ENCODE data around the gene RPA3. TPM values are rescaled to one million over a fixed set of nuclear protein-coding genes. Genes with fewer than 3 reads are reported as not detected.
A peak's percentile ranks its signal among the peaks of the same experiment; 100 is the strongest.

The RPA3 gene
- total RNA-seq, 1 donor from 2014 or later = 110 TPM

DNA sequence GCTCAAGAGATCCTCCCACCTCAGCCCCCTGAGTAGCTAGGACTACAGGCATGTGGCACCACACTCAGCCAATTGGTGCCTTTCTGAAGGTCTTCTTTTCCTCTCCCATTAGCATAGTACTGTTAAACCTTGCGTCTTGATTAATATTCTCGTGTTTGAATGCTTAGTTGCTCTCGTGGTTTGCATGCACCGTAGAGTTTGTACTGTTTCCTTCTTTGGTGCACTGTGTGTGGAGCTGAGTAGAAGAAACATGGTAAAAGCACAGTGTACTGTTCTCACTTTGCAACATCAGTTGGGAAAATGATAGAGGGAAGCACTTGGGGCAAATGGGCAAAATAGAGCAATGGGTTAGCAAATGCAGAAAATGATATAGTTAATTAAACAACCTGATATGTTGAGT, 27.6 kb upstream of the RPA3 start:
- intact Hi-C loops (cut with micrococcal nuclease) = no loop called here
- no peak overlapping the region for H3K27ac Mint-ChIP-seq
- H3K4me1 Mint-ChIP-seq (ENCODE audit: low read depth) = peaks cover 7% of the 10 kb centered on the region
- no peaks in the 10 kb centered on the region for H3K27me3 Mint-ChIP-seq (ENCODE audit: insufficient read depth)
- H3K4me3 Mint-ChIP-seq = no peak overlapping the region
- no peaks in the 10 kb centered on the region for H3K9me3 Mint-ChIP-seq
- no peaks in the 10 kb centered on the region for H3K36me3 Mint-ChIP-seq (ENCODE audit: low read depth)
- no peak for DNase-seq (ENCODE audit: low spot score)

DNA sequence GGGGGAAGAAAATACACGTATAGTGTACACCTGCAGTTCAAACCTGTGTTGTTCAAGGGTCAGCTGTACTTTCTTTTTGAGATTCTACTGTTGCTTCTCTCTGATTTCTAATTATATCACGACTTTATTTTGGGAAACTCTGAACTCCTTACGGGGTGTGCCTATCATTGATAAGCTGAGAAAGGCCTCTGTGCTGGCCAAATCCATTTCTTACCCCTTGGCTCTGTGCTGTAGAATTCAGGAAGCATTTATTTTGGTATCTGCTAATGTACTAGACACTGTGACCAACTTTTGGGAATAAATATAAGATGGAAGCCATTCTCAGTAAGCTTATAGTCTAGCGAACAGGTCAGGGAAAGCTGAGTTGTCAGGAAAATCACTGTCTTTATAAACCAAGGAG, 26.9 kb upstream of the RPA3 start:
- Mint-ChIP-seq H3K27ac (no peak overlapping the region), H3K27me3 (ENCODE audit: insufficient read depth) (no peaks in the 10 kb centered on the region), H3K9me3 (no peaks in the 10 kb centered on the region), H3K4me3 (no peak overlapping the region), H3K4me1 (ENCODE audit: low read depth) (peaks cover under 1% of the 10 kb centered on the region), H3K36me3 (ENCODE audit: low read depth) (no peaks in the 10 kb centered on the region)
- intact Hi-C loops (cut with micrococcal nuclease) = no loop called here
- DNase-seq (ENCODE audit: low spot score) = no peak

DNA sequence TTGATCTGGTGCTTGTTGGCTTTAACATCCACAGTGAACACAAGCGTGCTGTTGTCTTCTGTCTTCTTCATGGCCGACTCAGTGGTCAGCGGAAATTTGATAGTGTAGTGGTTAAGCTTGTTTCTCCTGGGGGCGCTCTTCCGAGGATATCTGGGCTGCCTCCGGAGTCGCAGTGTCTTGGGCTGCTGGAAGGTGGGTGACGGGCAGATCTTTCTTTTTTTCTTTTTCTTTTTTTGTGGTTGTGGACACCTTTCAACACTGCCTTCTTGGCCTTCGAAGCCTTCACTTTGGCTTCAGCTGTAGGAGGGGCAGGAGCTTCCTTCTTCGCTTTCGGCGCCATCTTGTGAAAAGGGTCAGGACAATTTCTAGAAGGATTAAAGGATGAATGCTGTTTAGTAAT, 23.8 kb upstream of the RPA3 start:
- intact Hi-C loops (cut with micrococcal nuclease) = no loop called here
- H3K4me1 Mint-ChIP-seq (ENCODE audit: low read depth) = peaks cover 18% of the 10 kb centered on the region
- peaks cover 3% of the 10 kb centered on the region for H3K36me3 Mint-ChIP-seq (ENCODE audit: low read depth)
- H3K9me3 Mint-ChIP-seq = no peaks in the 10 kb centered on the region
- no peak overlapping the region for H3K27ac Mint-ChIP-seq
- H3K4me3 Mint-ChIP-seq = no peak overlapping the region
- DNase-seq (ENCODE audit: low spot score) = no peak
- H3K27me3 Mint-ChIP-seq (ENCODE audit: insufficient read depth) = no peaks in the 10 kb centered on the region

DNA sequence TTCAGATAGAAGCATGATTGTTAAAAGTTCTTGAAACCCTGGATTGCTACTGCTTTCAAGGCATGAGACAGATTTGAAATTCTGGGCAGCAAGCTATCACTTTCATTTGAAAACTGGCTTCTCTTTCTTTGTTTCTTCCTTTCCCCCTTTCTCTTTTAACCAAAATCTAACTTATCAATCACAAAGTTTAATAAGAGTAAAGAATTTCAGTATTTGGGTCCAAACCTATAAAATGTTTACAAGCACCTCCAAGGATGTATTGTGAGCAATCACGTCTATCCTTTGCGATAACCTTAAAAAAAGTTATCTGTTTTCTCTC, 21.6 kb upstream of the RPA3 start:
- Mint-ChIP-seq H3K27ac (no peak overlapping the region), H3K9me3 (no peaks in the 10 kb centered on the region), H3K36me3 (ENCODE audit: low read depth) (peaks cover 3% of the 10 kb centered on the region), H3K27me3 (ENCODE audit: insufficient read depth) (no peaks in the 10 kb centered on the region), H3K4me3 (no peak overlapping the region), H3K4me1 (ENCODE audit: low read depth) (peaks cover 18% of the 10 kb centered on the region)
- intact Hi-C loops (cut with micrococcal nuclease) = no loop called here
- DNase-seq (ENCODE audit: low spot score) = no peak

DNA sequence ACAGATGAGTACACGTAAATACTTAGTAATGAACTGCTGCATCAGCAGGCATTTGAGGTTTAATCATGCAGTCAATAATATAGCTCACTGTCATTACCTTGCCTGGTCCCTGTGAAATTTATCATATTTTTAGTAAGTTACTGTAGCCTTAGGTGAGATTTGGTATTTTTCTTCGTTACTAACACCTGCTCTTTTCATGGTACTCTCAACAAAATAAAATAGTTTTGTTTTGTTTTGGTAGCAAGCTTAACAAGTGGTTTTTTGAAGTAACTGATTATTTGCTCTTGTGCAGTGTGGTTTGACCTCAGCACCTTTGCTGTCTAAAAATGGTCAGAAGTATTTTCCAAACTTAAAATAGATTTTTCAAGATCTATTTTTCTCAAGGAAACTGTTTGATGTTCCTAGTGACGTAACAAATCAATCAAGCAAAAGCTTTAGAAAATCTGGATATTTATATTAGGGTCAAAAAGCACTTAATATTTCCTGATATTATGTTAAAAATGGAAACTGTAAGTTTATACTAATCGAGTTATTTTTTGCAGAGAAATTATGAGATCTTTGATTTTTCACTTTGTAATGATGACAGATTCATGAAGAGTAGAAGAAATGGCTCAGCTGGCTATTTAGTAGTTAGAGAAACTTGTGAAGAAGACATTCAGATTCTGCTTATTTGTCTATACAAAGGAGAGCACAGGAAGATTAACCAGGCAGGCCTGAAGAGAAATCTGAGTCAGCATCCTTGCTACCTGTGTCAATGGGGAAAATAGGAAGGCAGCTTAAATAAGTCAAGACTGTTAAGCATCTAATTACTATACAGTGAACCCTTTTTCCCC, 21.0 kb upstream of the RPA3 start:
- no peak overlapping the region for H3K27ac Mint-ChIP-seq
- no peak for DNase-seq (ENCODE audit: low spot score)
- H3K36me3 Mint-ChIP-seq (ENCODE audit: low read depth) = peaks cover 3% of the 10 kb centered on the region
- H3K4me1 Mint-ChIP-seq (ENCODE audit: low read depth) = peaks cover 18% of the 10 kb centered on the region
- H3K9me3 Mint-ChIP-seq = no peaks in the 10 kb centered on the region
- intact Hi-C loops (cut with micrococcal nuclease) = no loop called here
- no peak overlapping the region for H3K4me3 Mint-ChIP-seq
- H3K27me3 Mint-ChIP-seq (ENCODE audit: insufficient read depth) = no peaks in the 10 kb centered on the region

DNA sequence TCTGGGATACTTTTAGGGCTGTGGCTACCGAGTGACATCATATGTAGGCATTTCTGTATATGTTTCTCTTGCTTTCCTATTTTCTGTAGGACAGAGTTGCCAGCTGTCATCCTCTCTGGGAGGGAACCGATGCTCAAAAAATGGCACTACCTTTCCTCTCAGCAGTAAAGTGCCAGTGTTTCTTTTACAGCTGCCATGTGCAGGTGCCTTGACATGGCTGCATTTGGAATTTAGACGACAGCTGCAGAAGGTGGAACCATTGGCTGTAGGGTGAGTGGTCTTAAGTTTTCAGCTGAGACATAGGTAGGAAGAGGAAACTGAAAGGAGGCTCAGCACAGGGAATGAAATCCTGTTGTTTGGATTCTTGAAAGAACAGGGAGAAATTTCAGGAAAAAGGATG, 20.2 kb upstream of the RPA3 start:
- Mint-ChIP-seq H3K27me3 (ENCODE audit: insufficient read depth) (no peaks in the 10 kb centered on the region), H3K4me3 (no peak overlapping the region), H3K4me1 (ENCODE audit: low read depth) (peaks cover 18% of the 10 kb centered on the region), H3K27ac (no peak overlapping the region), H3K9me3 (no peaks in the 10 kb centered on the region), H3K36me3 (ENCODE audit: low read depth) (peaks cover 3% of the 10 kb centered on the region)
- intact Hi-C loops (cut with micrococcal nuclease) = no loop called here
- DNase-seq (ENCODE audit: low spot score) = no peak

DNA sequence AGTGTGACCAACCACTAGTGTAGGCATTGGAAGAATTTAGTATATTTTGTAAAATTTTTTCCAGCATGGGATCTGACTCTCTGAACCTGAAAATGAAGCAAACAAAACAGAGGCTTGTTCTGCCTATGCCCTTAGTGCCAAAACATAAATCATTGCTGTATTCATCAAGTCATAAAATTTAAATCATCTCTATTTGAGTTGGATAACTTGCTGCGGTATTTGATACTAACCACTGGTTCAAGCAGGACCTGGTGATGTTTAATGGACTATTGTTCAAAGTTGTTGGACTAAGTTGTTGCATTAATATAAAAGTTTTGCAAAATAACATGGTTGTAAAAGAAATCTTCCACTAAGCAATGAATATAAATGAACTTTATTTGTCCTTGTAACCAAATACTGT, 19.8 kb upstream of the RPA3 start:
- H3K27ac Mint-ChIP-seq = no peak overlapping the region
- peaks cover 3% of the 10 kb centered on the region for H3K36me3 Mint-ChIP-seq (ENCODE audit: low read depth)
- intact Hi-C loops (cut with micrococcal nuclease) = no loop called here
- H3K27me3 Mint-ChIP-seq (ENCODE audit: insufficient read depth) = no peaks in the 10 kb centered on the region
- peaks cover 18% of the 10 kb centered on the region for H3K4me1 Mint-ChIP-seq (ENCODE audit: low read depth)
- no peaks in the 10 kb centered on the region for H3K9me3 Mint-ChIP-seq
- H3K4me3 Mint-ChIP-seq = no peak overlapping the region
- DNase-seq (ENCODE audit: low spot score) = no peak

DNA sequence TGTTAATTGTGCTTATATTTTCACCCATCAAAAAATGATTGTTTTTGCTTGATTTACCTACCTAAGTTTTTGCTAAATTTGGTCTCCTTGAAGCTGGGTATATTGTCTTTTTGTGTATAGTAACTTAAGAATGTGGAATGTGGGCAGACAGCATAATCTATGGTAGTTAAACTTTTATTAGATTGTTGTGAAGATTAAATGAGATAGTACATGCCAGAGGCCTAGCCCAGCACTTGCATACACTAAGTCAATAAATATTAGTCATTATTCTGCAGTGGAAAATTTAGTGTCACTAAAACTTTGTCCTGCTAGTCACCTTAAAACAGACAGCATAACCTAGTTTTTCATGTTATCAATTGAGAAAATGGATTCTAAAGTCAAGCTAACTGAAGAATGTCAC, 19.3 kb upstream of the RPA3 start:
- intact Hi-C loops (cut with micrococcal nuclease) = no loop called here
- Mint-ChIP-seq H3K4me3 (no peak overlapping the region), H3K4me1 (ENCODE audit: low read depth) (peaks cover 18% of the 10 kb centered on the region), H3K36me3 (ENCODE audit: low read depth) (peaks cover 3% of the 10 kb centered on the region), H3K27me3 (ENCODE audit: insufficient read depth) (no peaks in the 10 kb centered on the region), H3K9me3 (no peaks in the 10 kb centered on the region), H3K27ac (no peak overlapping the region)
- no peak for DNase-seq (ENCODE audit: low spot score)

DNA sequence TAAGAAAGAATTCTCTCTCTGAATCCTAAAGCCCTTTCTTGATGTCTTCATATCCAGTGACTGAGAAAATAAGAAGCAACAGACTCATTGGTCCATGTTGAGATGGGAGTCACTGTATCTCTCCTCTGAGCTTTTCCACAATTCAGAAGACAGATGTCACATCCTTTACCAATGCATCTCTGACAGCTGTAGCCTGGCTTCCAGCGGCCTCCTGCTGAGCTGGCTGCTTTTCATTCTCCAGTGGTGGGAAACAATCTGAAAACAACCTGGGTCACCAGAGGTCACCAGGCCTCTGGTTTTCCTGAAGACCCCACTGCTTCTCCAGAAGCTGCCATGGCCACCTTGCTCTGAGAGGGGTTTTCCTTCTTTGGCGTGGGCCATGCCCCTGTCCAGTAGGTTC, 18.3 kb upstream of the RPA3 start:
- H3K4me1 Mint-ChIP-seq (ENCODE audit: low read depth) = peaks cover 18% of the 10 kb centered on the region
- intact Hi-C loops (cut with micrococcal nuclease) = no loop called here
- no peaks in the 10 kb centered on the region for H3K27me3 Mint-ChIP-seq (ENCODE audit: insufficient read depth)
- no peak overlapping the region for H3K27ac Mint-ChIP-seq
- peaks cover 3% of the 10 kb centered on the region for H3K36me3 Mint-ChIP-seq (ENCODE audit: low read depth)
- no peak for DNase-seq (ENCODE audit: low spot score)
- H3K4me3 Mint-ChIP-seq = no peak overlapping the region
- no peaks in the 10 kb centered on the region for H3K9me3 Mint-ChIP-seq

DNA sequence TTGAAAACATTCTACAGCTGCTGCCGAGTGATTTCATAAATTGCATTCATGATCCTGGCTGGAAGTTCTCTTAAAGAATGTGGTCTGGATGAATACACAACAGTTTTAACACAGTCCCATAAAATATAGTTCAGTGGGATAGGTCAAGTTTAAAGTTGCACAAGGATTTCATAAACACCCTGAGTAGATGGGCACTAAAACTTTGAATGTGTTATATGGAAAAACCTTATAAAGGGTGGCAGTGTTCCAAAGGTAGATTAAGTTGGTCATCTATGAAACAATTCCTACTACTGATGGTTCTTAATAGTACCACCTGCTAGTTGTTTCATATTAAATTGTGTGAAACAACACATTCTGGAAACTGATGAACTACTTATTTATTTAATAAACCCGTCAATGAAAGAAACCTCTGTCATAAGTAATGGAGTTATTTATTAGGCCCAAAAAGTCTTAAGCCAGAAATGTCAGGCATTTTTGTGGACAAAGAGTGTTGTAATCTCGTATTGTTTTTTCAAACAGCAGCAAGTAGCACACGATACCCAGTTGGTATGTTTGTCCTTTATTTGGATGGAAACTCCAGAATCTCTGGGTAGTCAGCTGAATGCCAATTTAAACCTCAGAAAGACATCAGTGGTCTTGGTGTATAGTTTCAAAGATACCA, 14.3 kb upstream of the RPA3 start:
- Mint-ChIP-seq H3K36me3 (ENCODE audit: low read depth) (no peaks in the 10 kb centered on the region), H3K9me3 (no peaks in the 10 kb centered on the region), H3K4me1 (ENCODE audit: low read depth) (no peaks in the 10 kb centered on the region), H3K4me3 (no peak overlapping the region), H3K27me3 (ENCODE audit: insufficient read depth) (no peaks in the 10 kb centered on the region), H3K27ac (no peak overlapping the region)
- no peak for DNase-seq (ENCODE audit: low spot score)
- intact Hi-C loops (cut with micrococcal nuclease) = no loop called here

DNA sequence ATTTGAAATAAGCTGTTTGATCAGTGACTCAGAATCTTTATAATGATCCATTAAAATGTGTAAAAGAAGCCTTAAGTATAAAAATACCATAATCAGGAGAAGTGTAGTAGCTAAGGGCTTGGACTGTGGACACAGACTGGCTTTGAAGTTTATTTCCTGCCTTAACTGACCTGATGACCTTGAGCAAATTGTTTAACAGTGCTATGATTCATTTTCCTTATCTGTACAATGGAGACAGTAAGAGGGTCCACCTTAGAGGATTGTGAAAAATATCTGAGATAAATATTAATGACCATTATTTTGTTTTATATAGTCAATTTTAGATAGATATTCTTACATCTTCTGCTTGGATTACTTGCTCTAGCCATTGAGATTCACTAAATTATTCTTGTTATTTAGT, 13.3 kb upstream of the RPA3 start:
- no peaks in the 10 kb centered on the region for H3K27me3 Mint-ChIP-seq (ENCODE audit: insufficient read depth)
- no peaks in the 10 kb centered on the region for H3K36me3 Mint-ChIP-seq (ENCODE audit: low read depth)
- H3K9me3 Mint-ChIP-seq = peaks cover 1% of the 10 kb centered on the region
- H3K4me1 Mint-ChIP-seq (ENCODE audit: low read depth) = no peaks in the 10 kb centered on the region
- intact Hi-C loops (cut with micrococcal nuclease) = no loop called here
- DNase-seq (ENCODE audit: low spot score) = no peak
- H3K27ac Mint-ChIP-seq = no peak overlapping the region
- H3K4me3 Mint-ChIP-seq = no peak overlapping the region

DNA sequence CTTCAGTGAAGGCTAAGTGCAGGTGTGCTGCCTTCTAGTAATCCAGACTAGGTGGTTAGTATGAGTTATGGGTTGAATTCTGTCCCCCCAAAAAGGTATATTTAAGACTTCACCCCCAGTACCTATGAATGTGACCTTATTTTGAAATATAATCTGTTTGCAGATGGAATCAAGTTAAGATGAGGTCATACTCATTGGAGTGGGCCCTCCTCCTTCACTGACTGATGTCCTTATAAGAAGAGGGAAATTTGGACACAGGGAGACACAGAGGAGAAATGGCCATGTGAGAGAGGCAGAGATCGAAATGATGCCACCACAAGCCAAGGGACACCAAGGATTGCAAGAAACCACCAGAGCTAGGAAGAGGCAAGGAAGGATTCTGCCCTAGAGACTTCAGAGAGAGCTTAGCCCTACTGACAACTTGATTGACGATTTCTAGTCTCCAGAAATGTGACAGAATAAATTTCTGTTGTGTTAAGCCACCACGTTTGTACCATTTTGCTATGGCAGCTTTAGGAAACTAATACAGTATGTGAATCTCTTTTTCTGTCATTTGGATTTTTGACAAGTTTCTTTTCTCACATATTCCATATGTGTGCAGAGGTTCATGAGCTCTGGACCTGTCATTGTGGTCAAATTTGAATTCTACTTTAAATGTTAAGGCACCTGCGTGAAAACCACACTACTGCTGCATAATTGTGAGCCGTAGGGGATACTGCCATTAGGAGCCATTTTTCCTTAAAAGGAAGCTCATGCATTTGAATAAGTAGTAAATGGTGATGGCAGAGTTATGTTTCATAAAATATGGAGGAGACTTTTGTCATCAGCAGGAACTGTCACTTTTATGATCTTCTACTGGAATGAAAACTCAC, 2.6 kb upstream of the RPA3 start:
- peak overlapping the region; percentile 31 for H3K27ac Mint-ChIP-seq
- intact Hi-C loops (cut with micrococcal nuclease) = loop anchor here (2.0 kb wide), 2 partner anchors 52 to 406 kb away; no protein-coding TSS in a partner anchor
- peaks cover 2% of the 10 kb centered on the region for H3K27me3 Mint-ChIP-seq (ENCODE audit: insufficient read depth)
- peaks cover 27% of the 10 kb centered on the region for H3K4me1 Mint-ChIP-seq (ENCODE audit: low read depth)
- no peak for DNase-seq (ENCODE audit: low spot score)
- no peak overlapping the region for H3K4me3 Mint-ChIP-seq
- no peaks in the 10 kb centered on the region for H3K9me3 Mint-ChIP-seq
- peaks cover 6% of the 10 kb centered on the region for H3K36me3 Mint-ChIP-seq (ENCODE audit: low read depth)

DNA sequence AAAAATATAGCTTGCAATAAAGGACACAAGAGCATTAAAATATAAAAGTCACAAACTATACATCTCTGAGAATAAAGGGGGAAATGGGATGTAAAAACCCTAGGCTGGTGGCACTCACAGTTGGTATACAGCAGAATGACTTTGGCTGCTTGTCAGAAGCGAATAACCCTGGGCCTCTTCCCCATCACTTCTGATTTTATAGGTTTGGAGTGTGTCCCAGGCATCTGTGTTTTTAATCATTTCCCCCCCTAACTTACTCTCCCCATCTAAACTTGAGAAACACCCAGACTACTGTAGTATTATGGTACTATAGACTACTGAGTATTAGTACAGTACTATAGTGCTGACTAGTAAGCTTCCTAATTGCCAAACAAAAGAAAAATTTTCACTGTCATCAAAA, 1.8 kb upstream of the RPA3 start:
- intact Hi-C loops (cut with micrococcal nuclease) = loop anchor here (2.0 kb wide), 2 partner anchors 53 to 407 kb away; no protein-coding TSS in a partner anchor
- Mint-ChIP-seq H3K4me3 (no peak overlapping the region), H3K4me1 (ENCODE audit: low read depth) (peaks cover 27% of the 10 kb centered on the region), H3K27ac (no peak overlapping the region), H3K27me3 (ENCODE audit: insufficient read depth) (peaks cover 2% of the 10 kb centered on the region), H3K9me3 (no peaks in the 10 kb centered on the region), H3K36me3 (ENCODE audit: low read depth) (peaks cover 6% of the 10 kb centered on the region)
- DNase-seq (ENCODE audit: low spot score) = no peak
